GM20431 (cell line): ENCODE results near the gene WWOX.

ENCODE experiments used
- in situ Hi-C: fragments of 300-500 bp; cut with MseI, MboI; formaldehyde crosslinking; loops from one replicate; pipeline ENCODE4 v1.15.0; 2020; ENCODE audit warnings: low sequenced_read_pairs; ENCODE audit not compliant: unreplicated experiment

WWOX gene

DNA sequence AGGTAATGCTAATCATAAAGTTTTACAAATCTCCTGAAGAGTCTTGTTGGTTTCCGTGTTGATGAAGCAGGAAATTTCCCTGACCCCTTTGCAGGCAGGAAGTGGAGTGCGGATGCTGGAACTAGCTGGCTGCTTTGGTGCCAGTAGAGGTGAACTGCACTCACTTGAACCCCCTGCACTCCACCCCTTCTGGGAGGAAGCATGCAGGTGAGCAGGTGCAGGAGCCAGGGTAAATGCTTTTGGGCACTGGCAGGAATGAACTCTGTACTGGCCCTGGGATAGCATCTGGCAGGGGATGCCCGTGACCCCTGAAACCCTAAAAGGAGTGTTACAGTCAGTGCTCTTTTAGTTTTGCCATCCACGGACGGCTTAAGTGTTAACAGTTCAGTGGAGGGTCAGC is 430.4 kb downstream of the WWOX start:
- in situ Hi-C loops = no loop called here

DNA sequence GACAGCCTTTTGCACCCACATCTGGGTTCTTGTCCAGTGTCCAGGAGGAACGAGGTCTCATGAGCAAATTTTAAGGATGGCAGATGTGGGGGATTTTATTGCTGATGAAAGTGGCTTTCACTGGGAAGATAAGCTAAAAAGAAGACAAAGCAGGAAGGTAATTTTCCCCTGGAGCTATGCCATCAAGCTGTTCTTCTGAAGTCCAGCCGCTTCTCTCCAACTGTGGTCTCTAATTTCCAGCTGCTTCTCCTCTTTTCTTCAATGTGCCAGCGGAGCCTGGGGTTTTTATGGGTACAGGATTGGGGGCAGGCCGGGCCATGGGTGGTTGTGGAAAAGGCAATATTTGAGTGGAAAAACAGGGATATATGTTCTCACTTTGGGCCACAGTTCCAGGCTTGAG is 430.8 kb downstream of the WWOX start:
- in situ Hi-C loops = no loop called here

DNA sequence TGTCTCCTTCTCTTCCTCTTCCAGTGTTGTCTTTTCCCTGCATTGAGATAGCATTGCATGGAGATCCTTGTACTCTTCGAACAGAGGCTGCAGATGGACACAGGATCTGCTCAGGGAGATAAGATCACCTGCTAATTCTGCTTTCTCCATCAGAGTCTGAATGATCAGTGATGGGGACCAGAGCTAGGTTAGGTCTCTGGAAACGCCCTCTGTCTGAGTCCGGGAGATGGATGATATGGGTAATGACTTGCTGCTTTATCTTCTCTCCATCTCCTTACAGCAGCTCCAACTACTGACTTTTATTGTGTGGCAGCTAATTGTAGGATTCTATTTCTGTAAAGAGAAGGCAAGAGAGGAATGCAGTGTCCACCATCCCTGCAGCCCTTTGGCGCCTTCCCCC is 435.6 kb downstream of the WWOX start:
- in situ Hi-C loops = no loop called here

- in situ Hi-C loops = no loop called here
Measured at GRCh38 chr16:78537511-78537910, 438.1 kb downstream of the WWOX start.

DNA sequence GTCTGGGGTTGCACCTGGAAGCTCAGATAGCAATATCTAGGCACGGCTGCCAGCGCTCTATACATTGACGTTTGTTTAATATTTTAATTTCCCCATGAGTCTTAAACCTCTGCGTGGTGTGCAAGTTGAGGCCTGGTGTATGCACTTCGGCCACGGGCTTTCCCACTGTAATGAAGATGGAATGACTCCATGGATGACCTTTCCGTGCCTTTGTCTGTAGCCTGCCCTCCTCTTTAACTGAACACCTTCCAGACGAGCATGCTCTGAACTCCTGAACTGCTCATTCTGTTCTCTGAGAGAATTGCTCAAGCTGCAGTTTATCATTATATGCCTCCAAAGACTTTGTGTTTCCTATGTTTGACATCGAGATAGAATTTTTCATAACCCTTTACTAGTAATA is 438.8 kb downstream of the WWOX start:
- in situ Hi-C loops = no loop called here

GRCh38 chr16:78538919-78539318 is 439.5 kb downstream of the WWOX start:
- in situ Hi-C loops = no loop called here

DNA sequence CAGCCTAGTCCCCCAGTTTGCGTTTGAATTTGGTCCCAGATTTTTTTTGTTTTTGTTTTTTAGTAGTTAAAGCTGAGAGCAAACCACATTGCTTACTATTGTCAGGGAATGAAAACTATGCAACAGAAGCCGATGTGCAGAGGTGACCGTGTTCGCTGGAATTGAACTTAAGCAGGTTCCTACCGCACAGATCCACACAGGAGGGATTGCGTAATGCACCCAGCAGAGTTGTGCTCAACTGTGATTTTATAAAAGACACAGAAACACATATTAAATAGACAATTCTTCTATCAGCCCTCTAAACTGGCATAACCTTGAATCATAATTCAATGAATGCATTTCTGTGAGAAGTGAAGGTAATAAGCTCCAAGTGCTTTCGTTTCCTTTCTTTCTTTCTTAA is 443.0 kb downstream of the WWOX start:
- in situ Hi-C loops = no loop called here

GRCh38 chr16:78543023-78543422 is 443.6 kb downstream of the WWOX start:
- in situ Hi-C loops = no loop called here

DNA sequence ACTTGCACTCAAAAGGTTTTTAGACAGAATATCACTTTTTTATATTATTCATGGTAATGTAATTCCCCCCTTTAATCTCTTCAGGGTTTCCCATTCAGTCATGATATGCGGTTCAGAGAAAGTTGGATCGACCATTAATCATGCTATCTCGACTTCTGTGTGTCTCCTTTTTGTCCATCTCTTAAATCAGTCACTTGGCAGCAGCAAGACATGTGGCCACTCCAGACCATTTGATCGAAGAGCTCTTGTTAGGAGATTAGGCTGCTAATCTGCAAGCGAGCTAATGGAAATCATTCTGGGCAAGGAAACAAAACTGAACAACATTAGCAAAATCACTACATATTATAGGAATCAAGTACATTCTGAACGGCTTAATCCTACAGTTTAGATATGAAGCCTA is 449.9 kb downstream of the WWOX start:
- in situ Hi-C loops = no loop called here

DNA sequence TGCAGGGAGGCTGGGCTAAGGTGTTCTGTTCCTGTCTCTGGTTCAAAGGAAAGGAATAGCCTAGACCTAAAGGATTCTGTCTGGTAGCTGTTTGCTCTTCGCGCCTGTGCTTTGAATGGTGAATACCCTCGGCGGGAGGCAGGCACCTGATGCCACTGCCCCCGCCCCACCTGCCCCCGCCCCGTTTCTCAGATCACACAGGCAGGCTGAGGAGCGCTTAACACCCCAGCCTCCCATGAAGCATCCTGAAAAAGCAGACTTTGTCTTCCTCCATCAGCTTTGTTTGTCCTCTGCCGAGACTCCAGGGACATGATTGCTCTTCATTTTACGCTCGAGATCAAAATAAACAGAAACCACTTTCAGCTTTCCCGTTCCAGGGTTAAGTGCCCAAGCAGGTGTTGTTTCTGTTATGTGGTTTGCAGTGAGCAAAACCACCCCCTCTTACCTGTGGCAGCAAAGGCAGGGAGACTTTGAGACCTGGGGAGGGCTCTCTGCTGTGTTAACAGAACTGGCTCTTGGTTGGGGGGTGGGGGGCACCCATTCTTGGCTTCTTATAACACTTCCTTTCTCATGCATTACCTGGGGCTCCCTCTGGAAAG is 452.1 kb downstream of the WWOX start:
- in situ Hi-C loops = no loop called here

DNA sequence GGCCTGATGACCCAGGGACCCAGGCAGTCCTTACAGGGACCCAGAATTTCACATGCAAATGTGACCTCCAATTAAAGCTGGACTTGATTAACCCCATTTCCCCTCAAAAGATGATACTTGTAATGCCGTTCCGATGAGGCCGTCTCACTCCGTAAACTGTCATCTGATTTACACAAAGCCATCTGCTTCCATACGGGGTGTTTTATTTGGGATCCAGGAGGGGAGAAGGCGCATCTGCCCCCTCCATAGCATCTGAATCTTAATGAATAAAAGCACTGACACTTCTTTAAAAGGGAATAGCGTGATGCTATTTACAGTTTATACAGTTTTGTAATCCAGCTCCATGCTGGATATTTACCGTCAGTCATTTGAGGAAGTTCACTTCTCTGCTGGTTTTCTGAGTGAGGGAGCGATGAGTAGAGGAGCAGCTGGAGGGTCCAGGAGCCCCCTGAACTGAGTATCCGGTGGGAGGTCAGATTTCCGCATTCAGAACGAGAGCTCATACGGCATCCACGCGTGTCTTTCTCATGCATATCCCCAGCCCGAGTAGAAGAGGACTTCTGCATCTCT is 452.7 kb downstream of the WWOX start:
- in situ Hi-C loops = no loop called here

- in situ Hi-C loops = no loop called here
Measured at GRCh38 chr16:78552716-78553115, 453.3 kb downstream of the WWOX start.

- in situ Hi-C loops = no loop called here
Measured at GRCh38 chr16:78553268-78554039, 454.0 kb downstream of the WWOX start.

DNA sequence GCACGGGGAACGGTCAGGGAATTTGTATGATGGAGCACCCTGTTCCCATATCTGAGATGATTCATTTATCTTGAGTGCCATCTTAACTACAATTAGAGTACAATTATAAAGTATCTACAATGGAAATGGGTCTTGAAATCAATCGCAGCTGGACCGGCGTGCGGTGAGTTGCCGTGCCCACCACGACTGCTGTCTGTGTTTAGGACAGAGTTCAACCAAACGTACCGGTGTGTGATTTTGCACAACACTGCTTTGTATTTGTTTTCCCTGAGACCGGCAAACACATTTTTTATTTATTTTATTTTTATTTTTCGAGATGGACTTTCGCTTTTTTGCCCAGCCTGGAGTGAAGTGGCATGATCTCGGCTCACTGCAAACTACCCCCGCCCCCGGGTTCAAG is 457.0 kb downstream of the WWOX start:
- in situ Hi-C loops = no loop called here

GRCh38 chr16:78560997-78561396 is 461.5 kb downstream of the WWOX start:
- in situ Hi-C loops = no loop called here

GRCh38 chr16:78562111-78562510 is 462.7 kb downstream of the WWOX start:
- in situ Hi-C loops = no loop called here

DNA sequence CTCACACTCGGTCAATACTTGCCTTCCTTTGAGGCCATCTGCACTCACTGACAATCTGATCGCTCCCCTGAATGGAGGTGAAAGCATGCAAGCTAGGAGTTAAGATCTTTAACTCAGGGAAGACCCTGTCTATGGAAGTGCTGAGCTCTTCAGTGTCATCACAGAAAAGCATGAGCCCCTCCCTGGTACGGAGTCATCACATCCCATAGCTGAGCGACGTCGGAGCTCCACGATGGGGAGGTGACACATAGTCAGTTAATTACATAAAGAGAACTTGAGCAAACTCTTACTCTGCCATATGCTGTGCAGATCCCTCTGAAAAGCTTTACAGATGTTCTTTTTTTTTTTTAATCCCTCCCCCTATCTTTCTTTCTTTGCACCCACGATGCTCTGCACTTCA is 463.2 kb downstream of the WWOX start:
- in situ Hi-C loops = no loop called here

GRCh38 chr16:78563905-78564304 is 464.5 kb downstream of the WWOX start:
- in situ Hi-C loops = no loop called here

DNA sequence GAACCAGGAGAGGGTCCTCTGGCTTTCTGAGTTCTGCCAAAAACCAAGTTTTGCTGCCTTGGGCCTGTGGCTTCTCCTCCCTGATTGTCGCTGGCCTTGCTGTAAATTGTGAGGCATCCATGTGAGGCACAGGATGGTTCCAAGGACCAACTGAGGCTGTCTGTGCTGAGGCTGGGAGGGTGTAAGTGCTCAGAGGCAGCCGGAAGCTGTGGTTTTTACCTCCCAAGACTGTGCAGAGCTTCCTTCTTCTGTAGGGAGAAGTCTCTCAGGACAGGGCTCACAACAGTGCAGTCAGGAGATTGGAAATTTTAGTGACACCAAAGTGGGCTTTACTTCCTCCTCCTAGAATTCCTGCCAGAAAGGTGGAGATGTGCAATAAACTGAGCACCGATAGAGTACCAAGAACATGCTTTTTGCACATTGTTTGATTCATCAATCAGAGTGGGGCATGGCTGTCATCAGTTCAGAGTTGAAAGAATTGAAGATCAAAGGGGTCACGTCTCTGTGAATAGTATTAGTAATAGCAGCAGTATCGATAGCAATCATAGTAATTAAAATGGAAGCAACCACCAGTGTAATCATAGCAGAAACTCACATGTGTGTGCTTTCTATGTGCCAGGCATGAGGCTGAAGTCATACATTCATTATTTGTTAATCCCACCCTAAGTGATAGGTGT is 467.1 kb downstream of the WWOX start:
- in situ Hi-C loops = no loop called here

GRCh38 chr16:78570399-78571141 is 471.1 kb downstream of the WWOX start:
- in situ Hi-C loops = no loop called here
